GM23338 (cell line): ENCODE data around the gene XRCC5. TPM values are rescaled to one million over a fixed set of nuclear protein-coding genes. Genes with fewer than 3 reads are reported as not detected.

Experiments
- ATAC-seq: fragments of 200-7000 bp; cut with Tn5 transposase; 3 replicates; pipeline ENCODE4 v1.9.1; 2020
- DNase-seq: peaks from one replicate; pipeline ENCODE4 v3.0.0-alpha.2; 2015; ENCODE audit warnings: low spot score
- H2AFZ ChIP-seq: fragments of 200-600 bp; sonication (generic); 2 replicates; pipeline ENCODE4 v1.8.0; 2016; ENCODE audit warnings: antibody characterized with exemption, mild to moderate bottlenecking, moderate library complexity
- H3F3A ChIP-seq: fragments of 200-600 bp; sonication (generic); replicated peaks from 2 replicates; pipeline ENCODE4 v1.8.0; 2017; ENCODE audit warnings: antibody characterized with exemption, mixed run types, low read depth
- H3K27ac ChIP-seq: fragments of 200-600 bp; sonication (generic); 2 replicates; pipeline ENCODE4 v1.6.1; 2016; ENCODE audit warnings: low read depth
- H3K27me3 ChIP-seq: fragments of 200-600 bp; sonication (generic); 2 replicates; pipeline ENCODE4 v1.8.0; 2016; ENCODE audit warnings: mild to moderate bottlenecking, mixed run types, moderate library complexity; ENCODE audit not compliant: insufficient read depth
- H3K36me3 ChIP-seq: fragments of 200-600 bp; sonication (generic); 2 replicates; pipeline ENCODE4 v1.8.0; 2016; ENCODE audit warnings: mild to moderate bottlenecking; ENCODE audit not compliant: insufficient read depth
- H3K4me1 ChIP-seq: fragments of 200-600 bp; sonication (generic); 2 replicates; pipeline ENCODE4 v1.8.0; 2016; ENCODE audit warnings: mild to moderate bottlenecking, moderate library complexity; ENCODE audit not compliant: insufficient read depth
- H3K4me2 ChIP-seq: fragments of 200-600 bp; sonication (generic); 2 replicates; pipeline ENCODE4 v1.7.1; 2017; ENCODE audit warnings: mixed run types
- H3K4me3 ChIP-seq: fragments of 200-600 bp; sonication (generic); 2 replicates; pipeline ENCODE4 v1.6.1; 2016; ENCODE audit warnings: mixed run types
- H3K79me2 ChIP-seq: fragments of 200-600 bp; sonication (generic); replicated peaks from 2 replicates; pipeline ENCODE4 v1.8.0; 2017; ENCODE audit warnings: mild to moderate bottlenecking; ENCODE audit not compliant: insufficient read depth
- H3K9me2 ChIP-seq: fragments of 200-600 bp; sonication (generic); 2 replicates; pipeline ENCODE4 v1.8.0; 2017; ENCODE audit not compliant: insufficient read depth
- H4K20me1 ChIP-seq: fragments of 200-600 bp; sonication (generic); replicated peaks from 2 replicates; pipeline ENCODE4 v1.8.0; 2017; ENCODE audit warnings: mild to moderate bottlenecking; ENCODE audit not compliant: insufficient read depth
- H3K27ac Mint-ChIP-seq: 2 replicates; pipeline ENCODE4 v1.8.0; 2020; ENCODE audit warnings: inconsistent platforms, mild to moderate bottlenecking, moderate library complexity, mixed read lengths
- H3K27me3 Mint-ChIP-seq: 3 replicates; pipeline ENCODE4 v1.8.0; 2022; ENCODE audit warnings: low read depth, mild to moderate bottlenecking, moderate library complexity, mixed read lengths, inconsistent platforms; ENCODE audit not compliant: insufficient read depth, poor library complexity
- H3K36me3 Mint-ChIP-seq: 3 replicates; pipeline ENCODE4 v1.8.0; 2021; ENCODE audit warnings: low read depth, mild to moderate bottlenecking, inconsistent platforms, moderate library complexity, mixed read lengths
- H3K4me1 Mint-ChIP-seq: 3 replicates; pipeline ENCODE4 v1.8.0; 2020; ENCODE audit warnings: mild to moderate bottlenecking, inconsistent platforms, mixed read lengths
- H3K4me3 Mint-ChIP-seq: 3 replicates; pipeline ENCODE4 v1.8.0; 2021; ENCODE audit warnings: moderate library complexity, mild to moderate bottlenecking, inconsistent platforms, mixed read lengths
- H3K9me3 Mint-ChIP-seq: 3 replicates; pipeline ENCODE4 v1.8.0; 2020; ENCODE audit warnings: moderate library complexity, mild to moderate bottlenecking, inconsistent platforms, mixed read lengths
- CREB1 ChIP-seq: fragments of 250-450 bp; sonication (Bioruptor Pico); IDR thresholded peaks from 2 replicates; pipeline ENCODE4 v1.5.0; 2020; ENCODE audit warnings: low read depth, mild to moderate bottlenecking, moderate library complexity
- EZH2 ChIP-seq: fragments of 200-600 bp; sonication (generic); IDR thresholded peaks from one replicate; pipeline ENCODE4 v1.8.0; 2017; ENCODE audit warnings: antibody characterized with exemption, mild to moderate bottlenecking, low read depth; ENCODE audit not compliant: unreplicated experiment
- EZH2phosphoT487 ChIP-seq: fragments of 200-600 bp; sonication (generic); IDR thresholded peaks from one replicate; pipeline ENCODE4 v1.8.1; 2018; ENCODE audit warnings: antibody characterized with exemption; ENCODE audit not compliant: unreplicated experiment
- JUNB ChIP-seq: IDR thresholded peaks from one replicate; pipeline ENCODE4 v1.6.1; 2016; ENCODE audit warnings: antibody characterized with exemption; ENCODE audit not compliant: unreplicated experiment
- NANOG ChIP-seq: IDR thresholded peaks from 2 replicates; pipeline ENCODE4 v1.6.1; 2016; ENCODE audit warnings: antibody characterized with exemption, borderline replicate concordance
- POLR2AphosphoS5 ChIP-seq: IDR thresholded peaks from 2 replicates; pipeline ENCODE4 v1.6.1; 2016; ENCODE audit warnings: antibody characterized with exemption, low read depth
- STAT1 ChIP-seq: IDR thresholded peaks from one replicate; pipeline ENCODE4 v1.6.1; 2016; ENCODE audit warnings: antibody characterized with exemption; ENCODE audit not compliant: unreplicated experiment
- ZNF114 ChIP-seq: fragments of 250-450 bp; sonication (Bioruptor Pico); IDR thresholded peaks from 2 replicates; pipeline ENCODE4 v1.5.0; 2020; ENCODE audit warnings: mild to moderate bottlenecking, moderate library complexity
- ZNF331 ChIP-seq: fragments of 250-450 bp; sonication (Bioruptor Pico); IDR thresholded peaks from 2 replicates; pipeline ENCODE4 v1.5.0; 2020; ENCODE audit warnings: low read depth, mild to moderate bottlenecking, moderate library complexity
- polyA plus RNA-seq: library from polyadenylated mRNA; unstranded; fragments of >200 nt; fragmentation: Nextera tagmentation; extraction: Ambion mirVana; gene quantifications from 2 replicates; pipeline ENCODE4 v1.2.1, GENCODE V29; 2016
- total RNA-seq: library from RNA; depleted of rRNA; stranded (reverse); fragments of >200 nt; shearing (Covaris generic); gene quantifications from 2 replicates; pipeline ENCODE4 v1.2.3, GENCODE V29; 2014
- TF ChIP-seq, protein P1 (sequence below): IDR thresholded peaks from 2 replicates; pipeline ENCODE4 v1.6.1; 2016; ENCODE audit warnings: antibody characterized with exemption
- TF ChIP-seq, protein P2 (sequence below), 2 experiments: fragments of 200-600 bp in 1 of 2; sonication (generic) in 1 of 2; conservative IDR thresholded peaks; 2 replicates each; pipeline versions ENCODE4 v1.5.1 to v1.6.1; 2016 to 2017; ENCODE audit warnings: antibody characterized with exemption in 2 of 2, low read depth in 2 of 2, mild to moderate bottlenecking in 2 of 2, moderate library complexity in 1 of 2
- TF ChIP-seq, protein P3 (sequence below): IDR thresholded peaks from one replicate; pipeline ENCODE4 v1.6.1; 2018; ENCODE audit warnings: antibody characterized with exemption; ENCODE audit not compliant: unreplicated experiment
- TF ChIP-seq, protein P4 (sequence below): fragments of 250-450 bp; sonication (Bioruptor Pico); IDR thresholded peaks from 2 replicates; pipeline ENCODE4 v1.5.0; 2020; ENCODE audit warnings: mild to moderate bottlenecking, moderate library complexity

XRCC5 gene
- total and polyA plus RNA-seq, 2 experiments from 2014 or later, result 499 to 524 TPM

DNA sequence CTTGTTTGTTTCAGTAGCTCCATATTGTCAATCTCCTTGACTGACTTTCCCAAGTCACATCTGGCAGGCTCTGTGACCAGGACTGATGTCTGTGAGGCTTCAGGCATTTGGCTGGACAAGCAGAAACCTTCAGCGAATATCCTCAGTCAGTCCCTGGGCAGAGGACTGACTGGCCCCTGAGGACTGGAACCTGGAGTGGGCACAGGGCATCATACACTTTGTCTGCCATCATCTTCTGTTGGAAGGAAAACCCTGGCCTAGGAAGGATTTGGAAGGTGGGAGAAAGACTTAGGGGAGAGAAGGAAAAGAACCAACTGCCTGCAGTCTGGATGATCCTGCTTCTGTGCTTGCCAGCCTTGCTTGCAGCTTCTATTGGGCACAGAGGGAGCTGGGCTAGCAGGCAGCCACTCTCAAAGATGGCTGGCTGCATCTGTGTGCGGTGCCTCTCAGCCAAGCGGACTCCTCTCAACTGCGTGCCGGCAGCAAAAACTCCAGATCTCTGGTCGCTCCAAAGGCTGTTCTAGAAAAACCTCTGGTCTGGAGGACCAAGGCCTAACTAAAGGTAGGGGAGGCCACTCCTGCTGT is 136.3 kb downstream of the XRCC5 start:
- ATAC-seq, result no peak
- Histone ChIP-seq H3K4me2 (no peak overlapping the region), H3K9me2 (no peaks in the 10 kb centered on the region), H4K20me1 (no peaks in the 10 kb centered on the region), H3K4me3 (no peak overlapping the region), H3K79me2 (no peaks in the 10 kb centered on the region), H3K27ac (no peak overlapping the region), H3K4me1 (peaks cover 12% of the 10 kb centered on the region), H3F3A (no peaks in the 10 kb centered on the region), H3K27me3 (no peaks in the 10 kb centered on the region), H2AFZ (no peak overlapping the region), H3K36me3 (no peaks in the 10 kb centered on the region)
- peaks cover 3% of the 10 kb centered on the region for H3K27me3 Mint-ChIP-seq
- no peak overlapping the region for H3K27ac Mint-ChIP-seq
- no peak for DNase-seq
- H3K36me3 Mint-ChIP-seq, result no peaks in the 10 kb centered on the region
- TF ChIP-seq, protein P1, sequence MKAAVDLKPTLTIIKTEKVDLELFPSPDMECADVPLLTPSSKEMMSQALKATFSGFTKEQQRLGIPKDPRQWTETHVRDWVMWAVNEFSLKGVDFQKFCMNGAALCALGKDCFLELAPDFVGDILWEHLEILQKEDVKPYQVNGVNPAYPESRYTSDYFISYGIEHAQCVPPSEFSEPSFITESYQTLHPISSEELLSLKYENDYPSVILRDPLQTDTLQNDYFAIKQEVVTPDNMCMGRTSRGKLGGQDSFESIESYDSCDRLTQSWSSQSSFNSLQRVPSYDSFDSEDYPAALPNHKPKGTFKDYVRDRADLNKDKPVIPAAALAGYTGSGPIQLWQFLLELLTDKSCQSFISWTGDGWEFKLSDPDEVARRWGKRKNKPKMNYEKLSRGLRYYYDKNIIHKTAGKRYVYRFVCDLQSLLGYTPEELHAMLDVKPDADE, result no peak
- TF ChIP-seq NANOG (no peak), ZNF114 (CRISPR knock-in tag) (no peak), POLR2AphosphoS5 (no peak), CREB1 (CRISPR knock-in tag) (no peak), STAT1 (no peak), EZH2phosphoT487 (no peak), EZH2 (no peak), JUNB (no peak), ZNF331 (no peak)
- TF ChIP-seq, protein P2, sequence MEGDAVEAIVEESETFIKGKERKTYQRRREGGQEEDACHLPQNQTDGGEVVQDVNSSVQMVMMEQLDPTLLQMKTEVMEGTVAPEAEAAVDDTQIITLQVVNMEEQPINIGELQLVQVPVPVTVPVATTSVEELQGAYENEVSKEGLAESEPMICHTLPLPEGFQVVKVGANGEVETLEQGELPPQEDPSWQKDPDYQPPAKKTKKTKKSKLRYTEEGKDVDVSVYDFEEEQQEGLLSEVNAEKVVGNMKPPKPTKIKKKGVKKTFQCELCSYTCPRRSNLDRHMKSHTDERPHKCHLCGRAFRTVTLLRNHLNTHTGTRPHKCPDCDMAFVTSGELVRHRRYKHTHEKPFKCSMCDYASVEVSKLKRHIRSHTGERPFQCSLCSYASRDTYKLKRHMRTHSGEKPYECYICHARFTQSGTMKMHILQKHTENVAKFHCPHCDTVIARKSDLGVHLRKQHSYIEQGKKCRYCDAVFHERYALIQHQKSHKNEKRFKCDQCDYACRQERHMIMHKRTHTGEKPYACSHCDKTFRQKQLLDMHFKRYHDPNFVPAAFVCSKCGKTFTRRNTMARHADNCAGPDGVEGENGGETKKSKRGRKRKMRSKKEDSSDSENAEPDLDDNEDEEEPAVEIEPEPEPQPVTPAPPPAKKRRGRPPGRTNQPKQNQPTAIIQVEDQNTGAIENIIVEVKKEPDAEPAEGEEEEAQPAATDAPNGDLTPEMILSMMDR (conservative IDR thresholded peaks at IDR 0.05; ENCODE audit: low read depth in 2 of 2), result no peak
- TF ChIP-seq, protein P3, sequence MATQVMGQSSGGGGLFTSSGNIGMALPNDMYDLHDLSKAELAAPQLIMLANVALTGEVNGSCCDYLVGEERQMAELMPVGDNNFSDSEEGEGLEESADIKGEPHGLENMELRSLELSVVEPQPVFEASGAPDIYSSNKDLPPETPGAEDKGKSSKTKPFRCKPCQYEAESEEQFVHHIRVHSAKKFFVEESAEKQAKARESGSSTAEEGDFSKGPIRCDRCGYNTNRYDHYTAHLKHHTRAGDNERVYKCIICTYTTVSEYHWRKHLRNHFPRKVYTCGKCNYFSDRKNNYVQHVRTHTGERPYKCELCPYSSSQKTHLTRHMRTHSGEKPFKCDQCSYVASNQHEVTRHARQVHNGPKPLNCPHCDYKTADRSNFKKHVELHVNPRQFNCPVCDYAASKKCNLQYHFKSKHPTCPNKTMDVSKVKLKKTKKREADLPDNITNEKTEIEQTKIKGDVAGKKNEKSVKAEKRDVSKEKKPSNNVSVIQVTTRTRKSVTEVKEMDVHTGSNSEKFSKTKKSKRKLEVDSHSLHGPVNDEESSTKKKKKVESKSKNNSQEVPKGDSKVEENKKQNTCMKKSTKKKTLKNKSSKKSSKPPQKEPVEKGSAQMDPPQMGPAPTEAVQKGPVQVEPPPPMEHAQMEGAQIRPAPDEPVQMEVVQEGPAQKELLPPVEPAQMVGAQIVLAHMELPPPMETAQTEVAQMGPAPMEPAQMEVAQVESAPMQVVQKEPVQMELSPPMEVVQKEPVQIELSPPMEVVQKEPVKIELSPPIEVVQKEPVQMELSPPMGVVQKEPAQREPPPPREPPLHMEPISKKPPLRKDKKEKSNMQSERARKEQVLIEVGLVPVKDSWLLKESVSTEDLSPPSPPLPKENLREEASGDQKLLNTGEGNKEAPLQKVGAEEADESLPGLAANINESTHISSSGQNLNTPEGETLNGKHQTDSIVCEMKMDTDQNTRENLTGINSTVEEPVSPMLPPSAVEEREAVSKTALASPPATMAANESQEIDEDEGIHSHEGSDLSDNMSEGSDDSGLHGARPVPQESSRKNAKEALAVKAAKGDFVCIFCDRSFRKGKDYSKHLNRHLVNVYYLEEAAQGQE, result no peak
- TF ChIP-seq, protein P4, sequence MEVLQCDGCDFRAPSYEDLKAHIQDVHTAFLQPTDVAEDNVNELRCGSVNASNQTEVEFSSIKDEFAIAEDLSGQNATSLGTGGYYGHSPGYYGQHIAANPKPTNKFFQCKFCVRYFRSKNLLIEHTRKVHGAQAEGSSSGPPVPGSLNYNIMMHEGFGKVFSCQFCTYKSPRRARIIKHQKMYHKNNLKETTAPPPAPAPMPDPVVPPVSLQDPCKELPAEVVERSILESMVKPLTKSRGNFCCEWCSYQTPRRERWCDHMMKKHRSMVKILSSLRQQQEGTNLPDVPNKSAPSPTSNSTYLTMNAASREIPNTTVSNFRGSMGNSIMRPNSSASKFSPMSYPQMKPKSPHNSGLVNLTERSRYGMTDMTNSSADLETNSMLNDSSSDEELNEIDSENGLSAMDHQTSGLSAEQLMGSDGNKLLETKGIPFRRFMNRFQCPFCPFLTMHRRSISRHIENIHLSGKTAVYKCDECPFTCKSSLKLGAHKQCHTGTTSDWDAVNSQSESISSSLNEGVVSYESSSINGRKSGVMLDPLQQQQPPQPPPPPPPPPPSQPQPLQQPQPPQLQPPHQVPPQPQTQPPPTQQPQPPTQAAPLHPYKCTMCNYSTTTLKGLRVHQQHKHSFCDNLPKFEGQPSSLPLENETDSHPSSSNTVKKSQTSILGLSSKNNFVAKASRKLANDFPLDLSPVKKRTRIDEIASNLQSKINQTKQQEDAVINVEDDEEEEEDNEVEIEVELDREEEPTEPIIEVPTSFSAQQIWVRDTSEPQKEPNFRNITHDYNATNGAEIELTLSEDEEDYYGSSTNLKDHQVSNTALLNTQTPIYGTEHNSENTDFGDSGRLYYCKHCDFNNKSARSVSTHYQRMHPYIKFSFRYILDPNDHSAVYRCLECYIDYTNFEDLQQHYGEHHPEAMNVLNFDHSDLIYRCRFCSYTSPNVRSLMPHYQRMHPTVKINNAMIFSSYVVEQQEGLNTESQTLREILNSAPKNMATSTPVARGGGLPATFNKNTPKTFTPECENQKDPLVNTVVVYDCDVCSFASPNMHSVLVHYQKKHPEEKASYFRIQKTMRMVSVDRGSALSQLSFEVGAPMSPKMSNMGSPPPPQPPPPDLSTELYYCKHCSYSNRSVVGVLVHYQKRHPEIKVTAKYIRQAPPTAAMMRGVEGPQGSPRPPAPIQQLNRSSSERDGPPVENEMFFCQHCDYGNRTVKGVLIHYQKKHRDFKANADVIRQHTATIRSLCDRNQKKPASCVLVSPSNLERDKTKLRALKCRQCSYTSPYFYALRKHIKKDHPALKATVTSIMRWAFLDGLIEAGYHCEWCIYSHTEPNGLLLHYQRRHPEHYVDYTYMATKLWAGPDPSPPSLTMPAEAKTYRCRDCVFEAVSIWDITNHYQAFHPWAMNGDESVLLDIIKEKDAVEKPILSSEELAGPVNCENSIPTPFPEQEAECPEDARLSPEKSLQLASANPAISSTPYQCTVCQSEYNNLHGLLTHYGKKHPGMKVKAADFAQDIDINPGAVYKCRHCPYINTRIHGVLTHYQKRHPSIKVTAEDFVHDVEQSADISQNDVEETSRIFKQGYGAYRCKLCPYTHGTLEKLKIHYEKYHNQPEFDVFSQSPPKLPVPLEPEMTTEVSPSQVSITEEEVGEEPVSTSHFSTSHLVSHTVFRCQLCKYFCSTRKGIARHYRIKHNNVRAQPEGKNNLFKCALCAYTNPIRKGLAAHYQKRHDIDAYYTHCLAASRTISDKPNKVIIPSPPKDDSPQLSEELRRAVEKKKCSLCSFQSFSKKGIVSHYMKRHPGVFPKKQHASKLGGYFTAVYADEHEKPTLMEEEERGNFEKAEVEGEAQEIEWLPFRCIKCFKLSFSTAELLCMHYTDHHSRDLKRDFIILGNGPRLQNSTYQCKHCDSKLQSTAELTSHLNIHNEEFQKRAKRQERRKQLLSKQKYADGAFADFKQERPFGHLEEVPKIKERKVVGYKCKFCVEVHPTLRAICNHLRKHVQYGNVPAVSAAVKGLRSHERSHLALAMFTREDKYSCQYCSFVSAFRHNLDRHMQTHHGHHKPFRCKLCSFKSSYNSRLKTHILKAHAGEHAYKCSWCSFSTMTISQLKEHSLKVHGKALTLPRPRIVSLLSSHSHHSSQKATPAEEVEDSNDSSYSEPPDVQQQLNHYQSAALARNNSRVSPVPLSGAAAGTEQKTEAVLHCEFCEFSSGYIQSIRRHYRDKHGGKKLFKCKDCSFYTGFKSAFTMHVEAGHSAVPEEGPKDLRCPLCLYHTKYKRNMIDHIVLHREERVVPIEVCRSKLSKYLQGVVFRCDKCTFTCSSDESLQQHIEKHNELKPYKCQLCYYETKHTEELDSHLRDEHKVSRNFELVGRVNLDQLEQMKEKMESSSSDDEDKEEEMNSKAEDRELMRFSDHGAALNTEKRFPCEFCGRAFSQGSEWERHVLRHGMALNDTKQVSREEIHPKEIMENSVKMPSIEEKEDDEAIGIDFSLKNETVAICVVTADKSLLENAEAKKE (CRISPR knock-in tag), result no peak
- H3K9me3 Mint-ChIP-seq, result no peaks in the 10 kb centered on the region
- peaks cover 17% of the 10 kb centered on the region for H3K4me1 Mint-ChIP-seq
- H3K4me3 Mint-ChIP-seq, result no peak overlapping the region
